AG04450 (cell line): ENCODE results near the gene RPLP2. TPM values are rescaled to one million over a fixed set of nuclear protein-coding genes. Genes with fewer than 3 reads are reported as not detected.

ENCODE experiments used
- CTCF ChIA-PET: fragments of 300-600, 350-600 bp; formaldehyde crosslinking; extraction: SDS; loops from one replicate; lab custom pipeline; 2022; ENCODE audit warnings: antibody characterized with exemption, inconsistent platforms; lab: Charles Lee
- POLR2A ChIA-PET: fragments of 350-600 bp; formaldehyde crosslinking; extraction: SDS; loops from one replicate; lab custom pipeline; 2021; ENCODE audit warnings: antibody characterized with exemption, inconsistent platforms; lab: Yijun Ruan, JAX
- DNase-seq: peaks from one replicate; pipeline ENCODE4 v3.0.0-alpha.2; 2011; ENCODE audit warnings: low read depth, low spot score
- H3K27ac ChIP-seq: one replicate; pipeline ENCODE4 v1.5.1; 2012; ENCODE audit warnings: low read depth, low read length, control low read depth
- H3K27me3 ChIP-seq: one replicate; pipeline ENCODE4 v1.6.0; 2012; ENCODE audit warnings: low read length; ENCODE audit not compliant: control insufficient read depth, insufficient read depth
- H3K4me3 ChIP-seq: 2 replicates; pipeline ENCODE4 v1.5.1; 2011; ENCODE audit warnings: mild to moderate bottlenecking, low read depth, low read length, control low read depth
- H3K9me3 ChIP-seq: 2 replicates; pipeline ENCODE4 v1.5.1; 2012; ENCODE audit warnings: low read length; ENCODE audit not compliant: control insufficient read depth, insufficient read depth
- CTCF ChIP-seq: IDR thresholded peaks from 2 replicates; pipeline ENCODE4 v1.5.1; 2011; ENCODE audit warnings: low read depth, low read length, control low read depth, inconsistent platforms
- polyA plus RNA-seq: library from polyadenylated mRNA; depleted of rRNA; stranded (reverse); fragments of >200 nt; gene quantifications from 2 replicates; pipeline ENCODE4 v1.2.3, GENCODE V29; 2011

Gene RPLP2
- polyA plus RNA-seq, 1 experiment = 1,115 TPM

GRCh38 chr11:847876-848275, 38.1 kb downstream of the RPLP2 start:
- ChIA-PET POLR2A (interaction anchor here (1.9 kb wide), 1 partner anchor 12 kb away, joined by 6 read pairs; no protein-coding TSS in a partner anchor), CTCF (interaction anchor here (1.4 to 1.5 kb wide), 3 partner anchors 10 to 12 kb away, joined by 3 to 4 read pairs (median 4); no protein-coding TSS in a partner anchor)
- Histone ChIP-seq H3K9me3 (no peaks in the 10 kb centered on the region; the same call in 1 of the 2 replicates), H3K27ac (no peak overlapping the region), H3K4me3 (no peak overlapping the region), H3K27me3 (no peaks in the 10 kb centered on the region)
- DNase-seq = no peak
- TF ChIP-seq CTCF = no peak

GRCh38 chr11:848380-848931, 38.7 kb downstream of the RPLP2 start:
- no peaks in the 10 kb centered on the region for H3K27me3 ChIP-seq
- H3K4me3 ChIP-seq = no peak overlapping the region; the same call in 1 of the 2 replicates
- DNase-seq = no peak
- no peak overlapping the region for H3K27ac ChIP-seq
- CTCF ChIA-PET = interaction anchor here (0.6 to 1.5 kb wide), 4 partner anchors 10 to 127 kb away, joined by 3 to 4 read pairs (median 4); no protein-coding TSS in a partner anchor
- no peaks in the 10 kb centered on the region; the same call in 1 of the 2 replicates for H3K9me3 ChIP-seq
- POLR2A ChIA-PET = interaction anchor here (1.9 kb wide), 1 partner anchor 11 kb away, joined by 6 read pairs; no protein-coding TSS in a partner anchor
- peak; percentile 82 for TF ChIP-seq CTCF

GRCh38 chr11:849104-849824, 39.5 kb downstream of the RPLP2 start:
- ChIA-PET CTCF (interaction anchor here (1.4 kb wide), 1 partner anchor 11 kb away, joined by 4 read pairs; no protein-coding TSS in a partner anchor), POLR2A (interaction anchor here (1.9 kb wide), 1 partner anchor 10 kb away, joined by 6 read pairs; no protein-coding TSS in a partner anchor)
- no peak overlapping the region for H3K27ac ChIP-seq
- no peak for TF ChIP-seq CTCF
- DNase-seq = no peak
- no peaks in the 10 kb centered on the region for H3K27me3 ChIP-seq
- H3K4me3 ChIP-seq = peak overlapping the region; percentile 54
- H3K9me3 ChIP-seq = no peaks in the 10 kb centered on the region; the same call in 1 of the 2 replicates

- no peak for TF ChIP-seq CTCF
- no peak overlapping the region for H3K27ac ChIP-seq
- no peaks in the 10 kb centered on the region for H3K27me3 ChIP-seq
- H3K9me3 ChIP-seq = no peaks in the 10 kb centered on the region; the same call in 1 of the 2 replicates
- H3K4me3 ChIP-seq = peak overlapping the region; percentile 54
- POLR2A ChIA-PET = interaction anchor here (0.5 kb wide), 1 partner anchor 12 kb away, joined by 3 read pairs; no protein-coding TSS in a partner anchor
- CTCF ChIA-PET = no interaction called here
- no peak for DNase-seq
Measured at GRCh38 chr11:849951-850774, 40.4 kb downstream of the RPLP2 start.
